Measurements from ENCODE around the gene SESN3. TPM values are rescaled to one million over a fixed set of nuclear protein-coding genes. Genes with fewer than 3 reads are reported as not detected.
"Not testable (repeated sequence)": the region's sequence is repeated elsewhere in the genome, so short reads cannot be mapped to it uniquely, and the experiment has no call there.

SESN3 gene
- total RNA-seq, 1 experiment from 2014 or later, result 10.6 TPM

GRCh38 chr11:95227060-95227459, 3.9 kb downstream of the SESN3 start:
- DNase-seq (ENCODE audit: low spot score), result not testable (repeated sequence)

- DNase-seq (ENCODE audit: low spot score), result no peak
These were observed 8.2 kb downstream of the SESN3 start for GRCh38 chr11:95222817-95223216.

DNA sequence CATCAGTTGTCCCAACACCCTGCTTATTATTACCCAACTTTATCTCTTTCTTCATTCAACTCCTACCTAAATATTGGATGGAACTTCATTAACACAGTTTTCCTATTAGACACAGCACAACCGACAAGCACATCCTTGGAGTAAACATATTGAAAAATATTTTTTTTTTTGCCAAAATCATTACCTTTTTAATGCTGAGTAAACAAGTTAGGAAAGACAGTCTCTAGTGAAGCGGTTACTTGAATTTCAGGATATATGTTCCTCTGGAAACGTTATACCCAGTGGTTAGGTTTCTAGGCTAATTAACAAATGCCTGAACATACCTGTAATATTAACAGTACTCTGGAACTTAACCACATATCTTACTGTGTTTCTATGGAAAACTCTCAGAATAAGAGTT, 11.4 kb downstream of the SESN3 start:
- no peak for DNase-seq (ENCODE audit: low spot score)

DNA sequence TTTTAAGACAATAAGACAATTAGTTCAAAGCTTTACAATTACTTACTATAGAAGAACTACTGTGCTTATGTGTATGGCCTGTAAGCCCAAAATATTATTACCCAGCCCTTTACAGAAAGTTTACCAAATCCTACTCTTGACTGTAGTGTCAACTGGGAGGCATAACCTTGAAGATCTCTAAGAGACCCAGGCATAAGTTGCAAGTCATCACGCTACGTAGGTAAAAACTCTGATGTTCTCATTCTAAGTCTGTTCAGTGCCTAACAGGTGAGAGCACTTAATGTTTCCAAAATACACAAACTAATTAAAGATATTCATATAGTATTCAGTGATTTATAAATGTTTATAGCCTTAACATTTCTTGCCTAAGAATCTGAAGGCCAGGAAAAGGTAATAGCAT, 12.9 kb downstream of the SESN3 start:
- DNase-seq (ENCODE audit: low spot score), result no peak

GRCh38 chr11:95212609-95213008, 18.4 kb downstream of the SESN3 start:
- DNase-seq (ENCODE audit: low spot score), result no peak

- DNase-seq (ENCODE audit: low spot score), result not testable (repeated sequence)
These were observed 21.5 kb downstream of the SESN3 start for GRCh38 chr11:95209535-95209934.

- no peak for DNase-seq (ENCODE audit: low spot score)
These were observed 30.1 kb downstream of the SESN3 start for GRCh38 chr11:95200781-95201457.

- no peak for DNase-seq (ENCODE audit: low spot score)
These were observed 35.2 kb downstream of the SESN3 start for GRCh38 chr11:95195831-95196230.

DNA sequence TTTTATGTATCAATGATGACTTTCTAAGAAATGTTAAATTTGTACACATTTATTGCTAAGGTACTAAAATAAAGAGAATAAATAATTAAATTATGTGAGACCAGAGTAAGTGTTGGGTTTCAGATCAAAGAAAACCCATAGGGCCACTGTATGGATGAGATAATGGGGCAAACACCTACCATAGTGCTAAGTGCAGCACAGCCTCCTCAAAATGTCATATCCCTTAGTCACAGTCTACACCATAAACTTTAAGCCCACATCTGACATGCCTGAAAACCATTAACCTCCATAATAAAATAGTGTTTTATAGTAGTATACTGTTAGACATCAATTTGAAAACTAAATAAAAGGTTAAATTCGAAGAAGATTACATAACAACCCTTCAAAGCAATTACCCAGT, 37.5 kb downstream of the SESN3 start:
- no peak for DNase-seq (ENCODE audit: low spot score)

DNA sequence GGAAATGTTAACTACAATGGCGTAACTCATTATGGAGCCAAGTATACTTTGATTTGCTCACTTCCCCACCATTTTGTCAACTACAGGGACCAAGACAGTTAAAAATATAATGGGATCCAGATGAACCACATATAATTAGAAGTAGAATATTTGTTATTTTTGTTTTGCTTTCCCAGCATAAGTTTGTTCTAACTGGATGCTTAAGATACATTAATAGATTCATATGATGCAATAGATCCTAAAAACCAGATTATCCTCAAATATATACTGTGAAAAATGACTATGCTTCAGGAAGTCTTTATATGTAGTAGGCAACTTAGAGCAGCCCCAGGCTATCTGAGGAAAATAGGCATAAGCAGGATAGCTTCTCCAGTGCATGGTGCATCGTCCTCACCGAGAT, 38.3 kb downstream of the SESN3 start:
- no peak for DNase-seq (ENCODE audit: low spot score)

DNA sequence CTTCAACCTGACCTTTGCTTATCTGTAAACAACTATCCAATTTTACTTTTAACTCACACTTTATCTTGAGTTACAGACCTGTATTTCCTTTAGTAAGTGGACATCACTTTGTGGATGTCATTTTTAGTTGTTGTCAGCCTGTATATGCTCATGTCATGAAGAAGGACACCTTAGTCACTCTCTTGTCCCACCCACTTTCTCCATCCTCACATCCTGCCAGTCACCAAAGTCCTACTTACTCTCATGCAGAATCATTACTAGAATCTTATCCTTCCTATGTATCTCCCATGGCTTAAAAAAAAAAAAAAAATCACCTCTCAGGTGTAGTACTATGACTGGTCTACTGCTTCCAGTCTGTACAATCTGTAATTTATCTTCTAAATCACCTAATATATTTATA, 43.3 kb downstream of the SESN3 start:
- no peak for DNase-seq (ENCODE audit: low spot score)

DNA sequence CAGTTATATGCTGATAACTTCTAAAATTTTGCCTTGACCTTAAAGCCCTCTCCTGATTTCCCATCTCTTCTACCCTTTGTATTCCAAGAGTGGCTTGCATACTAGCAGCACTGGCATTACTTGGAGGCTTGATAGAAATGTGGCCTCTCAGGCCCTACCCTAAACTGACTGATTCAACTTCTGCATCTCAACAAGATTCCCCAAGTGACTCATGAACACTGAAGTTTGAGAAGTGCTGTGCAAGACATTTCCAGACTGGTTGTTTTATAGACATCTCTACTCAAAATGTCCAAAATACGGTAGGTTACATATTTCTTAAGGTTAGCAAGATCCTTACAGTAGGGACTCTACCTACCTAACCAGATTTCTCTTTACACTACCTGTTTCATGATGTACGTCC, 48.6 kb downstream of the SESN3 start:
- DNase-seq (ENCODE audit: low spot score), result no peak

- no peak for DNase-seq (ENCODE audit: low spot score)
These were observed 55.1 kb downstream of the SESN3 start for GRCh38 chr11:95175818-95176380.

GRCh38 chr11:95170294-95170693, 60.7 kb downstream of the SESN3 start:
- no peak for DNase-seq (ENCODE audit: low spot score)

DNA sequence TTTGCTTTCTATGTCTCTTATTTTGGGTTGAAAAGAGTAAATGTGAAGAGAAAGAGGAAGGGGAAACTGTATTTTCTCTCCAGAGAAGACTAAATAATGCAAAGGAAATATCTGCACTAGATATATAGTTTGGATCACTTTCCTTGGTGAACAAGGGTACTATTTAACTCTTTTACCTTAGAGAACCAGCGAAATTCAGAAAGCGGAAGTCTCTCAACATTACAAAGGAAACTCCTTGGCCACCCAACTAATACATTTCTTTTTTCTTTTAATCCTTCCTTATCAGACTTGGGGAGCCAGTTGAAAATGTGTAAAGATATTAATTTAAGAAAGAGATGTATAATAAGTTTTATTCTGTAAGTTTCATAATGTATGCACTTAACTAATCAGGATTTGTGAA, 64.2 kb downstream of the SESN3 start:
- DNase-seq (ENCODE audit: low spot score), result no peak

- no peak for DNase-seq (ENCODE audit: low spot score)
These were observed 65.4 kb downstream of the SESN3 start for GRCh38 chr11:95165638-95166037.

DNA sequence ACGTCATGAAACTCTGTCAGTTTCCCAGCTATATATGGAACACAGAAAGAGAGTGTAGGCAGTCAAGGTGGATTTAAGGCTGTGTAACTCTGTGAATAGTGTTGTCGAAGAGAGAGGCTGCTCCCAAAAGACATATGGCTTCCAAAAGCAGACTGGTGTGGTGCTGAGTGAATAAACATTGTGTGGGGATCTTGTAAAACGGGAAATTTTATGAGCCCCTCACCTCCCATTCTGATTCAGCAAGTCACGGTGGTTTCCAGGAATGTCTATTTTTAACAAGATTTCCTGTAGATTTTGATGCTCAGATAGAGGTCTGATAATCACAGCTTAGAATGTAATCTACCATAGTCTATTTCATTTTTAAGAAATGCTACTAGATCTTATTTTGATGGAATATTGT, 67.9 kb downstream of the SESN3 start:
- DNase-seq (ENCODE audit: low spot score), result no peak

DNA sequence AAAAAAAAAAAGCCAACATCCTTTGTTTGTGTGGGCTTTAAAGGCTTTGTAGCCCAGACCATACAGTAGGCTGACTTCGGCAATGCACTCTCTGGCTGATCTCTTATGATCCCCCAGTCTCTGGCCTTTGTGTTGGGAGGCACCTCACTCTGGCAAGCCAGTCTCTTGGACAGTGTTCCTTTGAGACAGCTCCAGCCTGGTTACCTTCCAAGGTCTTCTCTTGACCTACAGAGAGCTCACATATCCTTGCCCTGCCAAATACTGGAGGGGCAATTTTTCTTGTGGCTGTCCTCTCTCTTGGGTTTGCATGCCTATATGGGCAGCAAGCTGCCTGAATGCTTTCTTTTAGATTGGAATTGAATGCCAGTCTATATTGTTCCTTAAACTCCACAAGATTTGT, 69.8 kb downstream of the SESN3 start:
- no peak for DNase-seq (ENCODE audit: low spot score)

DNA sequence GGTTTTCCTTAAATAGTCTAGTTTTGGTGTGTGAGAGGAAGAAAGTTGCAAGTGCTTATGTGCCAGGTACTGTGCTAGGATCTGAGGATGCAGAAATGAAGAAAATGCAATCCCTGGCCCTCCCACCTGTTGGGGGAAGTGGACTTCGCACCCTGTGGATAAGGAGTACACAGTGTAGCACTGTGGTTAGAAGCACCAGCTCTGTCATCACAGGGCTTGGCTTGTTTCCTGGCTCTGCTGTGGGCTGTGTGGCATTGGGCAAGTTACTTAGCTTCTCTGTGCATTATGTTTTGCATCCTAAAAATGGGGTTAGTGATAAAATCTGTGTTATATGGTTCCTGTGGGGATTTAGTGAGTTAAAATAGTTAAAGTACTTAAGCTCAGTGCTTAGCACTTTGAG, 73.2 kb downstream of the SESN3 start:
- no peak for DNase-seq (ENCODE audit: low spot score)

GRCh38 chr11:95156916-95157541, 74.0 kb downstream of the SESN3 start:
- DNase-seq (ENCODE audit: low spot score), result no peak

DNA sequence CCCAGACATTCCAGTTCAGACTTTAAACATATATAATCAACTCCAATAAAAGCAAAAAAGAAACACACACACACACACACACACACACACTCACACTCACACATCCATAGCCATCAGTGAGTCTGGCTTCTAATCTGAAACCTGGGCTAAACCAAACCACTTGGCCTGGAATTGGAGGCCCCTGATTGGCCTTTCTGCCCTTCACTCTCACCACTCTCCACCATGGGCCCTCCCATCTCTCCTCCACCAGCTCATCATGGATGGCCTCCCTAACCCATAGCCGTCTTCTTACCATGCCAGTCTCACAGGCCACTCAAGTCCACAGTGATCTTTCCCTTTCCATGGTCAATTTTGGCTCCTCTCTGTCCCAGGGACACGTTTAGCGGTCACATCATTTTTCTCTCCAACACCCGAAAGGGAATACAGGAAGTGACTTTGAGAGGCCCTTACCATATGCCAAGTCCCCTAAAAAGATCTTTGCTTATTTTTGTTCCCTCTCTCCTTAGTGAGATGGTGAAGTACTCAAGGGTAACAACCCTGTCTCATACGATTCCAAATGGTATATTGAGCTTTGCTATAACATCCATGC, 74.8 kb downstream of the SESN3 start:
- no peak for DNase-seq (ENCODE audit: low spot score)

DNA sequence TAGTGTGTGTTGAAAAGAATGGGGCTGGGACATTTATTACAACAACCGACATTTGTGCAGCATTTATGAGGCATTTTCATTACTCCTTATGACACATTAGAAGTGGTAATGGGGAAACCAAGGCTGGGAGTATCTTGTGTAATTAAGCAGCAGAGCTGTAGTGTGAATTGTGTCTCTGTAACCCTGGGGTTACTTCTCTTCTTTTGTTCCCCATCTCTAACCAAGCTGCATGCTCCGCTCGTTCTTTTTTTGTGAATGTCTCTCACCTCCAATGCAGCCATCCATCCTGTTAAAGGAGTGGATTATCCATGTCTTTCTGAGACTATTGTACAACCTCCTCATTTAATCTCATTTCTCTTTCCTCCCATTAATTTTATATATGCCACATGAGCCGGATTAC, 75.6 kb downstream of the SESN3 start:
- no peak for DNase-seq (ENCODE audit: low spot score)

DNA sequence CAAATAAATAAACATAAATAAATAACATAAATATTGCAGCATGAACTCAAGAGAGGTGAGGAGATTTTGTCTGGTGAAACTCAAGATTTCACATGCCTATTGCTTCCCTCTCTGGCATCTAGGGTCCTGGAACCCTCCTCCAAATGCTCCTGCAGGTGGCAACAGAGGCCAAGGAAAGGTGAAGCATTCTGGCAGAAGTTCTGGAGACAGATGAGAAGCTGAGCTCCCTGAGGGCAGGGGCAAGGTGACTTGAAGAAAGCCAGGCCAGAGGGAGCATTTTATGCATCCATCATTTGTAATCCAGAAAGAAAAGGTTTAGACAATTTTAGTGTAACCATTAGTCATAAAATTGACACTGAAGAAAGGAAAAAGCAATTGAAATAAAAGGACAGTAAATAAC, 76.5 kb downstream of the SESN3 start:
- DNase-seq (ENCODE audit: low spot score), result peak; percentile 67
